DMS114 treated with DMSO at 0.1 percent for 48 hours (cell line): ENCODE results near the gene PATE2.

Source experiments
- DNase-seq: peaks from one replicate; lab custom pipeline; 2025; ENCODE audit not compliant: unreplicated experiment; lab: John Stamatoyannopoulos, UW

The PATE2 gene

GRCh38 chr11:125778728-125779127, at the start of gene PATE2:
PATE2 (minus strand) TSS chr11:125778828; CDS start chr11:125778773, 55 bp downstream.
- no peak for DNase-seq

GRCh38 chr11:125807909-125808308, 29.3 kb upstream of the PATE2 start:
- DNase-seq: no peak

- no peak for DNase-seq
Observed at GRCh38 chr11:125802387-125802786, 23.8 kb upstream of the PATE2 start.

GRCh38 chr11:125799808-125800207, 21.2 kb upstream of the PATE2 start:
- DNase-seq: no peak

- DNase-seq: no peak
Observed at GRCh38 chr11:125797641-125798040, 19.0 kb upstream of the PATE2 start.

GRCh38 chr11:125790825-125791224, 12.2 kb upstream of the PATE2 start:
- DNase-seq: no peak

- DNase-seq: no peak
Observed at GRCh38 chr11:125787827-125788226, 9.2 kb upstream of the PATE2 start, which contains the start of gene PATE3. PATE3 (plus strand) TSS chr11:125788127; CDS start chr11:125788152, 25 bp downstream.

GRCh38 chr11:125784678-125785077, 6.0 kb upstream of the PATE2 start:
- no peak for DNase-seq

- no peak for DNase-seq
Observed at GRCh38 chr11:125777309-125777708, 1.3 kb downstream of the PATE2 start.

- DNase-seq: no peak
Observed at GRCh38 chr11:125773516-125773915, 5.1 kb downstream of the PATE2 start.

- no peak for DNase-seq
Observed at GRCh38 chr11:125772834-125773505, 5.7 kb downstream of the PATE2 start.

GRCh38 chr11:125770583-125770982, 8.0 kb downstream of the PATE2 start:
- no peak for DNase-seq

GRCh38 chr11:125768336-125769046, 10.1 kb downstream of the PATE2 start:
- DNase-seq: no peak

GRCh38 chr11:125766251-125766650, 12.4 kb downstream of the PATE2 start:
- DNase-seq: no peak

- no peak for DNase-seq
Observed at GRCh38 chr11:125763483-125763882, 15.1 kb downstream of the PATE2 start.

- no peak for DNase-seq
Observed at GRCh38 chr11:125762445-125762844, 16.2 kb downstream of the PATE2 start.

GRCh38 chr11:125756050-125756449, 22.6 kb downstream of the PATE2 start:
- no peak for DNase-seq

GRCh38 chr11:125750629-125751028, 28.0 kb downstream of the PATE2 start:
- DNase-seq: no peak

GRCh38 chr11:125745979-125746378, 32.6 kb downstream of the PATE2 start, which contains the start of gene PATE1:
PATE1 (plus strand) TSS chr11:125746279; CDS start chr11:125746305, 26 bp downstream.
- no peak for DNase-seq

GRCh38 chr11:125743681-125744080, 34.9 kb downstream of the PATE2 start:
- no peak for DNase-seq

GRCh38 chr11:125740617-125741016, 38.0 kb downstream of the PATE2 start:
- DNase-seq: no peak

GRCh38 chr11:125728969-125729368, 49.7 kb downstream of the PATE2 start:
- no peak for DNase-seq
